ENCODE measurements around the gene WWOX. TPM values are rescaled to one million over a fixed set of nuclear protein-coding genes. Genes with fewer than 3 reads are reported as not detected.

WWOX gene
- total RNA-seq, 1 experiment from 2014 or later = 79.9 TPM

DNA sequence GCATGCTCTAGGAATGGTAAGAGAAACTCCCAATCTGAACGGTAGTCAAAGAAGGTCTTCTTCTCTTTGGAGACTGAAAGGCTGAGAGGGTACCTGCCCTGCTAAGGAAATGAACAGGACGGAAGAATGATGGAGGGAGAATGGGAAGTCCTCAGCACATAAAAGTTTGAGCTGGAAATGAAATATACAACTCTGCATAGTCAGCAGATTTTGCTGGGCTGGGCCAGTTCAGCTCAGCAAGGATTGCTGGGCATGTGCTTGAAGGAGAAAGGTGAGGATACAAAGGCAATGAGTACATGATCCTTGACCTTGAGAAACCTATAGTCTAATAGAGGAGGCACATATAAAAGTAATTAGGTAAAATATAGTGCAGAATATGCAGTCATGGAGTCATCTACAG is 831.8 kb downstream of the WWOX start:
- Histone ChIP-seq H3K27ac (ENCODE audit: low read depth, low read length, poor library complexity, severe bottlenecking) (no peak overlapping the region), H3K4me3 (ENCODE audit: low read depth, low read length, poor library complexity, severe bottlenecking) (no peak overlapping the region), H3K27me3 (replicated peaks; ENCODE audit: insufficient read depth, low read depth, low read length, poor library complexity) (no peaks in the 10 kb centered on the region), H3K36me3 (ENCODE audit: insufficient read depth, low read length, poor library complexity, severe bottlenecking) (no peaks in the 10 kb centered on the region), H3K9me3 (ENCODE audit: low read depth, low read length, poor library complexity, severe bottlenecking) (peaks cover 2% of the 10 kb centered on the region), H3K4me1 (ENCODE audit: insufficient read depth, low read length, poor library complexity, severe bottlenecking) (peaks cover 4% of the 10 kb centered on the region)
- intact Hi-C loops (cut with micrococcal nuclease; ENCODE audit: unreplicated experiment) = no loop called here
- TF ChIP-seq EZH2 (IDR thresholded peaks at IDR 0.05; ENCODE audit: borderline replicate concordance, low read depth, low read length, poor library complexity, severe bottlenecking) = no peak
- BruUV-seq (replicated peaks) = no TSS peak
- POLR2A ChIA-PET (ENCODE audit: low non-redundant PET) = no interaction called here
- CTCF ChIA-PET = no interaction called here
- no peak for DNase-seq (ENCODE audit: low spot score)

DNA sequence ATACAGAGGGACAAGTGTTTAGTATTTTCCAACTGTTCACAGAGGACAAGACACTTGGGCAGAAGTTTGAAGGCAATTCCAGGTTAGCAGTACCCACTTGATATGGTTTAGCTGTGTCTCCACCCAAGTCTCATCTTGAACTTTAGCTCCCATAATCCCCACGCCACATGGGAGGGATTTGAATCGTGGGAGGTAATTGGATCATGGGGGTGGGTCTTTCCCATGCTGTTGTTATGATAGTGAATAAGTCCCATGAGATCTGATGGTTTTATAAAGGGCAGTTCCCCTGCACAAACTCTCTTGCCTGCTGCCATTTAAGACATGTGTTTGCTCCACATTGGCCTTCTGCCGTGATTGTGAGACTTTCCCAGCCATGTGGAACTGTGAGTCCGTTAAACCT is 832.2 kb downstream of the WWOX start:
- ChIA-PET CTCF (no interaction called here), POLR2A (ENCODE audit: low non-redundant PET) (no interaction called here)
- intact Hi-C loops (cut with micrococcal nuclease; ENCODE audit: unreplicated experiment) = no loop called here
- Histone ChIP-seq H3K36me3 (ENCODE audit: insufficient read depth, low read length, poor library complexity, severe bottlenecking) (no peaks in the 10 kb centered on the region), H3K27me3 (replicated peaks; ENCODE audit: insufficient read depth, low read depth, low read length, poor library complexity) (no peaks in the 10 kb centered on the region), H3K4me3 (ENCODE audit: low read depth, low read length, poor library complexity, severe bottlenecking) (no peak overlapping the region), H3K4me1 (ENCODE audit: insufficient read depth, low read length, poor library complexity, severe bottlenecking) (peaks cover 4% of the 10 kb centered on the region), H3K9me3 (ENCODE audit: low read depth, low read length, poor library complexity, severe bottlenecking) (no peaks in the 10 kb centered on the region), H3K27ac (ENCODE audit: low read depth, low read length, poor library complexity, severe bottlenecking) (no peak overlapping the region)
- peak; percentile 43 for DNase-seq (ENCODE audit: low spot score)
- BruUV-seq (replicated peaks) = no TSS peak
- TF ChIP-seq, protein P1, sequence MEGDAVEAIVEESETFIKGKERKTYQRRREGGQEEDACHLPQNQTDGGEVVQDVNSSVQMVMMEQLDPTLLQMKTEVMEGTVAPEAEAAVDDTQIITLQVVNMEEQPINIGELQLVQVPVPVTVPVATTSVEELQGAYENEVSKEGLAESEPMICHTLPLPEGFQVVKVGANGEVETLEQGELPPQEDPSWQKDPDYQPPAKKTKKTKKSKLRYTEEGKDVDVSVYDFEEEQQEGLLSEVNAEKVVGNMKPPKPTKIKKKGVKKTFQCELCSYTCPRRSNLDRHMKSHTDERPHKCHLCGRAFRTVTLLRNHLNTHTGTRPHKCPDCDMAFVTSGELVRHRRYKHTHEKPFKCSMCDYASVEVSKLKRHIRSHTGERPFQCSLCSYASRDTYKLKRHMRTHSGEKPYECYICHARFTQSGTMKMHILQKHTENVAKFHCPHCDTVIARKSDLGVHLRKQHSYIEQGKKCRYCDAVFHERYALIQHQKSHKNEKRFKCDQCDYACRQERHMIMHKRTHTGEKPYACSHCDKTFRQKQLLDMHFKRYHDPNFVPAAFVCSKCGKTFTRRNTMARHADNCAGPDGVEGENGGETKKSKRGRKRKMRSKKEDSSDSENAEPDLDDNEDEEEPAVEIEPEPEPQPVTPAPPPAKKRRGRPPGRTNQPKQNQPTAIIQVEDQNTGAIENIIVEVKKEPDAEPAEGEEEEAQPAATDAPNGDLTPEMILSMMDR (conservative IDR thresholded peaks at IDR 0.05; ENCODE audit: low read depth, low read length) = no peak
- TF ChIP-seq EZH2 (IDR thresholded peaks at IDR 0.05; ENCODE audit: borderline replicate concordance, low read depth, low read length, poor library complexity, severe bottlenecking) = no peak

DNA sequence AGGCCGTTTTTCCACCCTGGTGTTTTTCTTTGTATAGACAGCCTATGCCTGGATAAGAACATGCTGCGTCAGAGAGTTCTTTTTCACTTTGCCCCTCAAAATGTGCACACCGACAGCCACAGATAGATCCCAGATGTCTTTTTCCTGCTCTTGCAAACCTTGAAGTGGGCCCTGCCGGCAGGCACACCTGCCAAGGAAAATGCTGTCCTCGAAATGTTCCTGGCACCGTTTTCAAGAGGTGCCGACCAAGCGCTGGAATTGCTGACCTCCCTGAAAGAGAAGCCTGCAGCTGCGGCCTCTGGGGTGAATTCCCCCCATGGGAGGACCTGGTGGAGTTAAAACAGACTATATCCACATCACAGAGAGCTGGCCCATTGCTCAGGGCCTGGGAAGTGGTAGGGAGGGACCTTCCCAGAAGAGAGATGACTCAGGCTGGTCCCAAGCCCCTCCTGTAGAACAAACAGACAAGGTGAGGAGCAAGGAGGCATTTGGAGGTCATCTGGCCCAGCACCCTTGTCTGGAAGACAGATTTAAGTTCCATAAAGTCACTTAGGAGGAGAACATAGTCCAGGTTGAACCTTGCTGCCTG is 833.0 kb downstream of the WWOX start:
- H3K9me3 ChIP-seq (ENCODE audit: low read depth, low read length, poor library complexity, severe bottlenecking) = no peaks in the 10 kb centered on the region
- DNase-seq (ENCODE audit: low spot score) = no peak
- H3K36me3 ChIP-seq (ENCODE audit: insufficient read depth, low read length, poor library complexity, severe bottlenecking) = no peaks in the 10 kb centered on the region
- H3K4me3 ChIP-seq (ENCODE audit: low read depth, low read length, poor library complexity, severe bottlenecking) = no peak overlapping the region
- no peak for TF ChIP-seq EZH2 (IDR thresholded peaks at IDR 0.05; ENCODE audit: borderline replicate concordance, low read depth, low read length, poor library complexity, severe bottlenecking)
- TF ChIP-seq, protein P1 (conservative IDR thresholded peaks at IDR 0.05; ENCODE audit: low read depth, low read length) = no peak
- ChIA-PET POLR2A (ENCODE audit: low non-redundant PET) (no interaction called here), CTCF (no interaction called here)
- H3K27ac ChIP-seq (ENCODE audit: low read depth, low read length, poor library complexity, severe bottlenecking) = no peak overlapping the region
- no peaks in the 10 kb centered on the region for H3K27me3 ChIP-seq (replicated peaks; ENCODE audit: insufficient read depth, low read depth, low read length, poor library complexity)
- BruUV-seq (replicated peaks) = no TSS peak
- intact Hi-C loops (cut with micrococcal nuclease; ENCODE audit: unreplicated experiment) = no loop called here
- peaks cover 4% of the 10 kb centered on the region for H3K4me1 ChIP-seq (ENCODE audit: insufficient read depth, low read length, poor library complexity, severe bottlenecking)

DNA sequence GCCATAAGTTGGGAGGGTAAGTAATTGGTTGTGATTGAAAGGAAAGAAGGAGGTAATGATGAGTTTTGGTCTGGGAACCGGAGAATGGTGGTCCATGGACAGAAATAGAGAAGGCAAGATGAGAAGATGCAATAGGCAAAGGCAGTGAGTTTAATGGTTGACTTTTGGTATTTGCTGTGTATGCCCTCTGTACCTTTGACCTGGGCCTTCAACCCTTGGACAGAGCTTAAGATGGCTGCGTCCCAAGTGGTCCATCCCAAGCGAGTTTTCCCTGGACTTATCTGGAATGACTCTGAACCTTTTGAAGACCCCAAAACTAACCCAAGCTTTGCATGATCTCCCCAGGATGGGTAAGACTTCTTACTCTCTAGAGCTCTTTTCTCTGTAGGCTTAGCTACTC is 836.6 kb downstream of the WWOX start:
- BruUV-seq (replicated peaks) = no TSS peak
- intact Hi-C loops (cut with micrococcal nuclease; ENCODE audit: unreplicated experiment) = no loop called here
- CTCF ChIA-PET = no interaction called here
- Histone ChIP-seq H3K27me3 (replicated peaks; ENCODE audit: insufficient read depth, low read depth, low read length, poor library complexity) (no peaks in the 10 kb centered on the region), H3K27ac (ENCODE audit: low read depth, low read length, poor library complexity, severe bottlenecking) (no peak overlapping the region), H3K9me3 (ENCODE audit: low read depth, low read length, poor library complexity, severe bottlenecking) (no peaks in the 10 kb centered on the region), H3K4me1 (ENCODE audit: insufficient read depth, low read length, poor library complexity, severe bottlenecking) (no peaks in the 10 kb centered on the region), H3K4me3 (ENCODE audit: low read depth, low read length, poor library complexity, severe bottlenecking) (no peak overlapping the region), H3K36me3 (ENCODE audit: insufficient read depth, low read length, poor library complexity, severe bottlenecking) (no peaks in the 10 kb centered on the region)
- TF ChIP-seq, protein P1 (conservative IDR thresholded peaks at IDR 0.05; ENCODE audit: low read depth, low read length) = no peak
- no peak for TF ChIP-seq EZH2 (IDR thresholded peaks at IDR 0.05; ENCODE audit: borderline replicate concordance, low read depth, low read length, poor library complexity, severe bottlenecking)
- DNase-seq (ENCODE audit: low spot score) = no peak
- POLR2A ChIA-PET (ENCODE audit: low non-redundant PET) = no interaction called here

All from A673 (cell line).